Transverse colon (tissue), 4 donors: ENCODE data around the gene KRTAP21-3.

ENCODE experiments used
- CTCF ChIP-seq, 5 experiments: fragments of 200-600 bp in 3 of 5; fragments of 450-650 bp in 2 of 5; sonication (generic) in 3 of 5; IDR thresholded peaks; 1 replicate in 2 of 5; 2 replicates in 3 of 5; pipeline ENCODE4 v1.5.1; 2016 to 2017; ENCODE audit warnings: antibody characterized with exemption in 5 of 5, inconsistent platforms in 3 of 5, mild to moderate bottlenecking in 2 of 5, moderate library complexity in 1 of 5
- POLR2A ChIP-seq: fragments of 450-650 bp; IDR thresholded peaks from one replicate; pipeline ENCODE4 v1.6.1; 2016; ENCODE audit warnings: antibody characterized with exemption, mild to moderate bottlenecking, moderate library complexity
- POLR2AphosphoS5 ChIP-seq, 3 donors: sonication (generic); formaldehyde crosslinking; IDR thresholded peaks; one replicate each; pipeline ENCODE4 v1.6.1; 2016; ENCODE audit warnings: antibody characterized with exemption in 3 of 3

DNA sequence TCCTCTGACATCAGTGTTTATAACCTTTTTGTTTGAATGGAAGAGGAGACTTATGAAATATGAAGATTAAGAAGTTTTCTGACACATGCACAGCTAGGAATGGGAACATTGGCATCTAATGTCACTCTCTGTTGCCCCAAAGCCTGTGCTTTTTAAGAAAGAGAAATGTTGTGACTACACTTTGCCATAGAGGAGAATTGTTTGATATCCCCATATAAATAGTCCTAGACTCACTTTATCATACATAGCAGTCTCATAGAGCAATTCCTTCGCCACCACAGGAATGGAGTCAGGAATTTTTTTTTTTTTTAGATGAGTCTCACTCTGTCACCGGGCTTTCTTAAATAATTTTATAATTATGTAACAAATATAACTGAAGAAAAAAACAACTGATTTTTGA lies 1.5 kb downstream of the KRTAP21-3 start:
- no peak for TF ChIP-seq CTCF (IDR thresholded peaks at IDR 0.05)
- TF ChIP-seq POLR2AphosphoS5 (IDR thresholded peaks at IDR 0.05), result no peak
- TF ChIP-seq POLR2A, result no peak
